ENCODE results near the gene CHSY1.

GRCh38 chr15:101178479-101178878 is 73.4 kb downstream of the CHSY1 start:
- TF ChIP-seq, protein P1, sequence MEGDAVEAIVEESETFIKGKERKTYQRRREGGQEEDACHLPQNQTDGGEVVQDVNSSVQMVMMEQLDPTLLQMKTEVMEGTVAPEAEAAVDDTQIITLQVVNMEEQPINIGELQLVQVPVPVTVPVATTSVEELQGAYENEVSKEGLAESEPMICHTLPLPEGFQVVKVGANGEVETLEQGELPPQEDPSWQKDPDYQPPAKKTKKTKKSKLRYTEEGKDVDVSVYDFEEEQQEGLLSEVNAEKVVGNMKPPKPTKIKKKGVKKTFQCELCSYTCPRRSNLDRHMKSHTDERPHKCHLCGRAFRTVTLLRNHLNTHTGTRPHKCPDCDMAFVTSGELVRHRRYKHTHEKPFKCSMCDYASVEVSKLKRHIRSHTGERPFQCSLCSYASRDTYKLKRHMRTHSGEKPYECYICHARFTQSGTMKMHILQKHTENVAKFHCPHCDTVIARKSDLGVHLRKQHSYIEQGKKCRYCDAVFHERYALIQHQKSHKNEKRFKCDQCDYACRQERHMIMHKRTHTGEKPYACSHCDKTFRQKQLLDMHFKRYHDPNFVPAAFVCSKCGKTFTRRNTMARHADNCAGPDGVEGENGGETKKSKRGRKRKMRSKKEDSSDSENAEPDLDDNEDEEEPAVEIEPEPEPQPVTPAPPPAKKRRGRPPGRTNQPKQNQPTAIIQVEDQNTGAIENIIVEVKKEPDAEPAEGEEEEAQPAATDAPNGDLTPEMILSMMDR (IDR thresholded peaks at IDR 0.05): no peak
- TF ChIP-seq POLR2A (IDR thresholded peaks at IDR 0.05): no peak
